Glutamatergic neuron (in vitro differentiated cells): ENCODE measurements around the gene RAPGEFL1. TPM values are rescaled to one million over a fixed set of nuclear protein-coding genes. Genes with fewer than 3 reads are reported as not detected.

ENCODE experiments used
- DNase-seq: peaks from one replicate; pipeline ENCODE4 v3.0.0; 2022
- H3K27ac Mint-ChIP-seq: one replicate; pipeline ENCODE4 v1.8.0; 2020; ENCODE audit warnings: mild to moderate bottlenecking, mixed read lengths, inconsistent platforms; ENCODE audit not compliant: unreplicated experiment
- H3K27me3 Mint-ChIP-seq: one replicate; pipeline ENCODE4 v1.8.0; 2020; ENCODE audit warnings: mild to moderate bottlenecking, moderate library complexity, mixed read lengths, inconsistent platforms; ENCODE audit not compliant: unreplicated experiment
- H3K36me3 Mint-ChIP-seq: one replicate; pipeline ENCODE4 v1.8.0; 2020; ENCODE audit warnings: mild to moderate bottlenecking, mixed read lengths, inconsistent platforms; ENCODE audit not compliant: unreplicated experiment
- H3K4me1 Mint-ChIP-seq: one replicate; pipeline ENCODE4 v1.8.0; 2020; ENCODE audit warnings: mild to moderate bottlenecking, low read depth, mixed read lengths, inconsistent platforms; ENCODE audit not compliant: unreplicated experiment
- H3K4me3 Mint-ChIP-seq: one replicate; pipeline ENCODE4 v1.8.0; 2020; ENCODE audit warnings: mild to moderate bottlenecking, mixed read lengths, inconsistent platforms; ENCODE audit not compliant: unreplicated experiment
- H3K9me3 Mint-ChIP-seq: one replicate; pipeline ENCODE4 v1.8.0; 2020; ENCODE audit warnings: mild to moderate bottlenecking, moderate library complexity, mixed read lengths, inconsistent platforms; ENCODE audit not compliant: unreplicated experiment
- CTCF ChIP-seq: fragments of 200-600 bp; sonication (generic); IDR thresholded peaks from one replicate; pipeline ENCODE4 v1.5.0; 2021; ENCODE audit not compliant: partially characterized antibody, unreplicated experiment
- total RNA-seq: library from RNA; stranded (reverse); fragmentation: NEBNext Ultra II Directional; extraction: Animal tissue kit (Norgen Biotek cat#: 25700); gene quantifications from one replicate; pipeline ENCODE4 v1.2.1, GENCODE V29; 2021; ENCODE audit not compliant: unreplicated experiment

The RAPGEFL1 gene
- total RNA-seq, 1 donor from 2014 or later: 25.3 TPM

- H3K27ac Mint-ChIP-seq: no peak overlapping the region
- no peaks in the 10 kb centered on the region for H3K27me3 Mint-ChIP-seq
- no peak for DNase-seq
- TF ChIP-seq CTCF: no peak
- H3K36me3 Mint-ChIP-seq: no peaks in the 10 kb centered on the region
- H3K4me1 Mint-ChIP-seq: no peaks in the 10 kb centered on the region
- H3K9me3 Mint-ChIP-seq: peaks cover 2% of the 10 kb centered on the region
- no peak overlapping the region for H3K4me3 Mint-ChIP-seq
Observed at GRCh38 chr17:40150276-40150675, 27.0 kb upstream of the RAPGEFL1 start.

- H3K27ac Mint-ChIP-seq: no peak overlapping the region
- no peak overlapping the region for H3K4me3 Mint-ChIP-seq
- no peaks in the 10 kb centered on the region for H3K4me1 Mint-ChIP-seq
- TF ChIP-seq CTCF: no peak
- no peak for DNase-seq
- H3K36me3 Mint-ChIP-seq: no peaks in the 10 kb centered on the region
- no peaks in the 10 kb centered on the region for H3K27me3 Mint-ChIP-seq
- peaks cover 2% of the 10 kb centered on the region for H3K9me3 Mint-ChIP-seq
Observed at GRCh38 chr17:40151414-40151963, 25.8 kb upstream of the RAPGEFL1 start.

- Mint-ChIP-seq H3K27ac (no peak overlapping the region), H3K4me1 (no peaks in the 10 kb centered on the region), H3K9me3 (no peaks in the 10 kb centered on the region), H3K27me3 (no peaks in the 10 kb centered on the region), H3K36me3 (no peaks in the 10 kb centered on the region), H3K4me3 (no peak overlapping the region)
- no peak for TF ChIP-seq CTCF
- no peak for DNase-seq
Observed at GRCh38 chr17:40153603-40154236, 23.6 kb upstream of the RAPGEFL1 start.

GRCh38 chr17:40157973-40158372 lies 19.3 kb upstream of the RAPGEFL1 start:
- Mint-ChIP-seq H3K9me3 (no peaks in the 10 kb centered on the region), H3K4me3 (no peak overlapping the region), H3K4me1 (no peaks in the 10 kb centered on the region), H3K27me3 (no peaks in the 10 kb centered on the region), H3K36me3 (peaks cover 3% of the 10 kb centered on the region), H3K27ac (no peak overlapping the region)
- TF ChIP-seq CTCF: no peak
- no peak for DNase-seq

GRCh38 chr17:40158438-40159013 lies 18.7 kb upstream of the RAPGEFL1 start:
- H3K4me3 Mint-ChIP-seq: no peak overlapping the region
- H3K27me3 Mint-ChIP-seq: no peaks in the 10 kb centered on the region
- TF ChIP-seq CTCF: no peak
- no peak overlapping the region for H3K27ac Mint-ChIP-seq
- no peak for DNase-seq
- H3K36me3 Mint-ChIP-seq: peaks cover 3% of the 10 kb centered on the region
- no peaks in the 10 kb centered on the region for H3K9me3 Mint-ChIP-seq
- H3K4me1 Mint-ChIP-seq: no peaks in the 10 kb centered on the region
